K562 treated with DMSO at 1 percent for 12 hours (cell line): Measurements from ENCODE around the gene MYH1. TPM values are rescaled to one million over a fixed set of nuclear protein-coding genes. Genes with fewer than 3 reads are reported as not detected.

Experiments
- total RNA-seq: library from RNA; unstranded; fragments of 300-600 nt; gene quantifications from 2 replicates; pipeline ENCODE4 v1.2.3, GENCODE V29; 2022; ENCODE audit not compliant: insufficient read depth

Gene MYH1
- not detected in 2 replicates for total RNA-seq

GRCh38 chr17:10518271-10519037 lies at the start of gene MYH1:
Gene MYH1 (minus strand): TSS chr17:10518542. CDS start chr17:10516642, 1,900 bp downstream.

GRCh38 chr17:10549096-10549842 lies 30.9 kb upstream of the MYH1 start, which contains the start of gene MYH2:
Gene MYH2 (minus strand): TSS chr17:10549658. CDS start chr17:10547920, 1,738 bp downstream.

GRCh38 chr17:10469459-10469858 lies 48.9 kb downstream of the MYH1 start, which contains the start of gene MYH4:
Gene MYH4 (minus strand): TSS chr17:10469559. CDS start chr17:10466745, 2,814 bp downstream.

Other genes starting within 250 kb of the MYH1 start
- gene MYH13, start 145.5 kb downstream of the MYH1 start, total RNA-seq: not detected in 2 replicates
- gene MYH8, start 96.6 kb downstream of the MYH1 start, total RNA-seq: not detected in 2 replicates
- not detected in 2 replicates for gene MYH4, start 49.0 kb downstream of the MYH1 start, total RNA-seq
- not detected in 2 replicates for gene MYH2, start 31.1 kb upstream of the MYH1 start, total RNA-seq
- gene MYH3, start 138.8 kb upstream of the MYH1 start, total RNA-seq: 0.19 TPM in 1 of 2 replicates, not detected in the other
- 7.2 and 11.2 TPM in 2 replicates for gene SCO1, start 179.0 kb upstream of the MYH1 start, total RNA-seq
- gene ADPRM, start 179.1 kb upstream of the MYH1 start, total RNA-seq: 8.2 and 9.3 TPM in 2 replicates
- gene TMEM220, start 211.5 kb upstream of the MYH1 start, total RNA-seq: 0.32 TPM in 1 of 2 replicates, not detected in the other